Neutrophil (primary cell): ENCODE measurements around the gene ESPL1.
A peak's percentile ranks its signal among the peaks of the same experiment; 100 is the strongest.
"Not testable (repeated sequence)": the region's sequence is repeated elsewhere in the genome, so short reads cannot be mapped to it uniquely, and the experiment has no call there.

ENCODE experiments used
- H3K27ac ChIP-seq: fragments of 200-600 bp; sonication (generic); 2 replicates; pipeline ENCODE4 v1.5.1; 2016; ENCODE audit warnings: mild to moderate bottlenecking, moderate library complexity
- H3K27me3 ChIP-seq: fragments of 200-600 bp; sonication (generic); 2 replicates; pipeline ENCODE4 v1.6.0; 2016; ENCODE audit warnings: mild to moderate bottlenecking
- H3K36me3 ChIP-seq: fragments of 200-600 bp; sonication (generic); 2 replicates; pipeline ENCODE4 v1.5.1; 2017
- H3K4me1 ChIP-seq, 2 experiments: fragments of 200-600 bp in 1 of 2; sonication (generic) in 1 of 2; 1 replicate in 1 of 2; 2 replicates in 1 of 2; pipeline versions ENCODE4 v1.5.1 to v1.6.1; 2013 to 2016; ENCODE audit warnings: low read depth in 1 of 2, low read length in 1 of 2, mild to moderate bottlenecking in 1 of 2, moderate library complexity in 1 of 2; ENCODE audit not compliant: control insufficient read depth in 1 of 2, insufficient read depth in 1 of 2
- H3K4me3 ChIP-seq, 2 experiments: fragments of 200-600 bp in 1 of 2; sonication (generic) in 1 of 2; 1 replicate in 1 of 2; 2 replicates in 1 of 2; pipeline ENCODE4 v1.5.1; 2013 to 2016; ENCODE audit warnings: low read depth in 1 of 2, low read length in 1 of 2, mild to moderate bottlenecking in 1 of 2, moderate library complexity in 1 of 2
- H3K9me3 ChIP-seq: fragments of 200-600 bp; sonication (generic); 2 replicates; pipeline ENCODE4 v1.5.1; 2016
- TF ChIP-seq, protein P1 (sequence below): fragments of 200-600 bp; sonication (generic); IDR thresholded peaks from 2 replicates; pipeline ENCODE4 v1.5.1; 2016; ENCODE audit warnings: antibody characterized with exemption

Gene ESPL1

GRCh38 chr12:53326460-53327185 is 58.5 kb downstream of the ESPL1 start:
- H3K27me3 ChIP-seq: peaks cover 55% of the 10 kb centered on the region
- TF ChIP-seq, protein P1, sequence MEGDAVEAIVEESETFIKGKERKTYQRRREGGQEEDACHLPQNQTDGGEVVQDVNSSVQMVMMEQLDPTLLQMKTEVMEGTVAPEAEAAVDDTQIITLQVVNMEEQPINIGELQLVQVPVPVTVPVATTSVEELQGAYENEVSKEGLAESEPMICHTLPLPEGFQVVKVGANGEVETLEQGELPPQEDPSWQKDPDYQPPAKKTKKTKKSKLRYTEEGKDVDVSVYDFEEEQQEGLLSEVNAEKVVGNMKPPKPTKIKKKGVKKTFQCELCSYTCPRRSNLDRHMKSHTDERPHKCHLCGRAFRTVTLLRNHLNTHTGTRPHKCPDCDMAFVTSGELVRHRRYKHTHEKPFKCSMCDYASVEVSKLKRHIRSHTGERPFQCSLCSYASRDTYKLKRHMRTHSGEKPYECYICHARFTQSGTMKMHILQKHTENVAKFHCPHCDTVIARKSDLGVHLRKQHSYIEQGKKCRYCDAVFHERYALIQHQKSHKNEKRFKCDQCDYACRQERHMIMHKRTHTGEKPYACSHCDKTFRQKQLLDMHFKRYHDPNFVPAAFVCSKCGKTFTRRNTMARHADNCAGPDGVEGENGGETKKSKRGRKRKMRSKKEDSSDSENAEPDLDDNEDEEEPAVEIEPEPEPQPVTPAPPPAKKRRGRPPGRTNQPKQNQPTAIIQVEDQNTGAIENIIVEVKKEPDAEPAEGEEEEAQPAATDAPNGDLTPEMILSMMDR: no peak
- no peaks in the 10 kb centered on the region for H3K9me3 ChIP-seq
- H3K36me3 ChIP-seq: no peaks in the 10 kb centered on the region
- peaks cover 32 to 39% of the 10 kb centered on the region in 2 experiments for H3K4me1 ChIP-seq
- no peak overlapping the region for H3K27ac ChIP-seq
- peak overlapping the region in 1 of 2 experiments; percentile 92 for H3K4me3 ChIP-seq

- TF ChIP-seq, protein P1: no peak
- Histone ChIP-seq H3K36me3 (no peaks in the 10 kb centered on the region), H3K27ac (no peak overlapping the region)
Measured at GRCh38 chr12:53327435-53328042, 59.4 kb downstream of the ESPL1 start.

DNA sequence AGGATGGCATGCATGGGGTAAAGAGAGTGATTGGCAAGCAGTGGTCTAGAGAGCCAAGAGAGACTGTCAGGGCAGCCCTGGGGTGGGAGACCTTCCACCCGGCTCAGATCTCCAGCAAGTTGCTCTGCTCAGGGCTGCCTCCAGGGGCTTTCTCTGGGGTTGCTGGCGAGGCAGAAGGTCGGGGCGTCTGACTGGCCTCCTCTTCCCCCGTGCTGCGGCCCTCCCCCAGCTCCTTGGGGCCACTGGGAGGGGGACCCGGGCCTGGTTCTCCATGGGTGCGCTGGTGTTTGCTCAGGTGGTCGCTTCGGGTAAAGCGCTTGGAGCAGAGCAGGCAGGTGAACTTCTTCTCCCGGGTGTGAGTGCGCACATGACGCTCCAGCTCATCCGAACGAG is 59.9 kb downstream of the ESPL1 start:
- no peak overlapping the region for H3K4me3 ChIP-seq

More at GRCh38 chr12:53327435-53328042, 59.4 kb downstream of the ESPL1 start:
- no peaks in the 10 kb centered on the region for H3K9me3 ChIP-seq
- peaks cover 24 to 30% of the 10 kb centered on the region in 2 experiments for H3K4me1 ChIP-seq
- peaks cover 63% of the 10 kb centered on the region for H3K27me3 ChIP-seq
- H3K4me3 ChIP-seq: no peak overlapping the region

GRCh38 chr12:53330671-53331070 is 62.6 kb downstream of the ESPL1 start:
- Histone ChIP-seq H3K27me3 (peaks cover 89% of the 10 kb centered on the region), H3K4me3 (no peak overlapping the region), H3K4me1 (peaks cover 6 to 7% of the 10 kb centered on the region in 2 experiments), H3K27ac (no peak overlapping the region), H3K36me3 (no peaks in the 10 kb centered on the region), H3K9me3 (no peaks in the 10 kb centered on the region)
- TF ChIP-seq, protein P1: no peak

More for the DNA sequence above, 59.9 kb downstream of the ESPL1 start:
- Histone ChIP-seq H3K4me1 (peaks cover 24 to 27% of the 10 kb centered on the region in 2 experiments), H3K36me3 (no peaks in the 10 kb centered on the region), H3K27ac (no peak overlapping the region), H3K27me3 (peaks cover 68% of the 10 kb centered on the region), H3K9me3 (no peaks in the 10 kb centered on the region)
- TF ChIP-seq, protein P1: no peak

- H3K4me3 ChIP-seq, H3K36me3 ChIP-seq, H3K9me3 ChIP-seq, H3K27ac ChIP-seq, H3K4me1 ChIP-seq: not testable (repeated sequence)
- peaks cover 89% of the 10 kb centered on the region for H3K27me3 ChIP-seq
Measured at GRCh38 chr12:53332339-53332738, 64.2 kb downstream of the ESPL1 start.

GRCh38 chr12:53332744-53333143 is 64.6 kb downstream of the ESPL1 start:
- Histone ChIP-seq H3K27me3 (peaks cover 89% of the 10 kb centered on the region), H3K9me3 (no peaks in the 10 kb centered on the region), H3K36me3 (no peaks in the 10 kb centered on the region), H3K4me3 (no peak overlapping the region), H3K4me1 (peaks cover 0 to 6% of the 10 kb centered on the region in 2 experiments), H3K27ac (no peak overlapping the region)
- TF ChIP-seq, protein P1: no peak
